ENCODE results near the gene PEAK1. TPM values are rescaled to one million over a fixed set of nuclear protein-coding genes. Genes with fewer than 3 reads are reported as not detected.

PEAK1 gene
- total RNA-seq, 1 donor from 2014 or later: 60.0 TPM

DNA sequence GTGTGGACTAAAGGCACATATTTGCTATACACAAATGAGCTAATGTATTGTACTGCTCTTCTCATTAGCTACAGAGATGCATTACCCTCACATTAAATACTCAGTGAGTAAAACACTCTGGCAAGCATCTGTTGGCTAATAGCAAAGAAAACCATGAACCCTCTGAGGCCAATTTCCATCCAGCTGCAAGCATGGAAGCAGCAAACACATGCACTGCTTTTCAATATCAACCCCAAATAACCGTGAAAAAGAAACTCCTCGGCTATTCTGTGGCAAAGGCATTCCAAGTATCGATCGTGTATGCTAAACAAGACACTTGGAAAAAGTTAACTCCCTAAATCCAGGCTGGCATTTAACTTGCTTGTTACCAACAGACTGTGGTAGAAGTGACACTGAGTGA, 67.0 kb downstream of the PEAK1 start:
- no peak overlapping the region for H3K4me3 ChIP-seq (ENCODE audit: low read length in 3 of 3)
- H3K4me1 ChIP-seq (ENCODE audit: control insufficient read depth in 3 of 3, insufficient read depth in 3 of 3, low read length in 3 of 3): peaks cover 8 to 15% (median 9%) of the 10 kb centered on the region in 3 donors

GRCh38 chr15:77350792-77351191, 69.1 kb downstream of the PEAK1 start:
- no peak overlapping the region for H3K9ac ChIP-seq (ENCODE audit: low read depth in 1 of 3, low read length in 3 of 3)
- peaks cover 8 to 12% (median 9%) of the 10 kb centered on the region in 3 donors for H3K4me1 ChIP-seq (ENCODE audit: control insufficient read depth in 3 of 3, insufficient read depth in 3 of 3, low read length in 3 of 3)
- no peaks in the 10 kb centered on the region for H3K36me3 ChIP-seq (ENCODE audit: control insufficient read depth in 3 of 3, insufficient read depth in 3 of 3, low read length in 3 of 3)
- H3K27me3 ChIP-seq (ENCODE audit: control insufficient read depth in 3 of 3, insufficient read depth in 3 of 3, low read length in 3 of 3): no peaks in the 10 kb centered on the region
- no peak overlapping the region for H3K27ac ChIP-seq (ENCODE audit: low read depth, low read length)
- no peak overlapping the region for H3K4me3 ChIP-seq (ENCODE audit: low read length in 3 of 3)
- no peaks in the 10 kb centered on the region for H3K9me3 ChIP-seq (ENCODE audit: control insufficient read depth in 3 of 3, low read length in 3 of 3)

More for the DNA sequence above, 67.0 kb downstream of the PEAK1 start:
- Histone ChIP-seq H3K36me3 (ENCODE audit: control insufficient read depth in 3 of 3, insufficient read depth in 3 of 3, low read length in 3 of 3) (no peaks in the 10 kb centered on the region), H3K27me3 (ENCODE audit: control insufficient read depth in 3 of 3, insufficient read depth in 3 of 3, low read length in 3 of 3) (no peaks in the 10 kb centered on the region), H3K9ac (ENCODE audit: low read depth in 1 of 3, low read length in 3 of 3) (no peak overlapping the region), H3K9me3 (ENCODE audit: control insufficient read depth in 3 of 3, low read length in 3 of 3) (no peaks in the 10 kb centered on the region), H3K27ac (ENCODE audit: low read depth, low read length) (no peak overlapping the region)

GRCh38 chr15:77349666-77350065, 70.2 kb downstream of the PEAK1 start:
- no peaks in the 10 kb centered on the region for H3K9me3 ChIP-seq (ENCODE audit: control insufficient read depth in 3 of 3, low read length in 3 of 3)
- H3K4me1 ChIP-seq (ENCODE audit: control insufficient read depth in 3 of 3, insufficient read depth in 3 of 3, low read length in 3 of 3): peaks cover 8 to 12% (median 9%) of the 10 kb centered on the region in 3 donors
- no peak overlapping the region for H3K9ac ChIP-seq (ENCODE audit: low read depth in 1 of 3, low read length in 3 of 3)
- H3K27ac ChIP-seq (ENCODE audit: low read depth, low read length): no peak overlapping the region
- no peaks in the 10 kb centered on the region for H3K27me3 ChIP-seq (ENCODE audit: control insufficient read depth in 3 of 3, insufficient read depth in 3 of 3, low read length in 3 of 3)
- no peaks in the 10 kb centered on the region for H3K36me3 ChIP-seq (ENCODE audit: control insufficient read depth in 3 of 3, insufficient read depth in 3 of 3, low read length in 3 of 3)
- no peak overlapping the region for H3K4me3 ChIP-seq (ENCODE audit: low read length in 3 of 3)

DNA sequence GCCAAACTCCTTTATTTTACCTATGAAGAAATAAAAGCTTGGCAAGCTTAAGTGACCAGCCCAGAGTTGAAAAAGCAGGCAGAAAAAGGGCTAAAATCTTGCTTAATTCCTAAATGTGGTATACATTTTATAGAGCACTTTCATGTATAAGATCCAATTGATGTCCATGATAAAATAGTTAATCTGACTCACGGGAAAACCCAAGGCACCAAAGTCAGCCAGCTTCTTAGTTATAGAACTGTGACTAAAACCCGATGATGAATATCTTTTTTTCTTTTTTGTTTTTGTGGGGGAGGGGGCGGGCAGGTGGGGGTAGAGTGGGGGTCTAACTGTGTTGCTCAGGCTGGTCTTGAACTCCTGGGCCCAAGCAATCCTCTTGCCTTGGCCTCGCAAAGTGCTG, 71.4 kb downstream of the PEAK1 start:
- peaks cover 5 to 9% (median 6%) of the 10 kb centered on the region in 3 donors for H3K4me1 ChIP-seq (ENCODE audit: control insufficient read depth in 3 of 3, insufficient read depth in 3 of 3, low read length in 3 of 3)
- no peak overlapping the region for H3K4me3 ChIP-seq (ENCODE audit: low read length in 3 of 3)
- H3K9me3 ChIP-seq (ENCODE audit: control insufficient read depth in 3 of 3, low read length in 3 of 3): no peaks in the 10 kb centered on the region
- no peaks in the 10 kb centered on the region for H3K36me3 ChIP-seq (ENCODE audit: control insufficient read depth in 3 of 3, insufficient read depth in 3 of 3, low read length in 3 of 3)
- H3K27ac ChIP-seq (ENCODE audit: low read depth, low read length): no peak overlapping the region
- H3K9ac ChIP-seq (ENCODE audit: low read depth in 1 of 3, low read length in 3 of 3): no peak overlapping the region
- H3K27me3 ChIP-seq (ENCODE audit: control insufficient read depth in 3 of 3, insufficient read depth in 3 of 3, low read length in 3 of 3): no peaks in the 10 kb centered on the region

DNA sequence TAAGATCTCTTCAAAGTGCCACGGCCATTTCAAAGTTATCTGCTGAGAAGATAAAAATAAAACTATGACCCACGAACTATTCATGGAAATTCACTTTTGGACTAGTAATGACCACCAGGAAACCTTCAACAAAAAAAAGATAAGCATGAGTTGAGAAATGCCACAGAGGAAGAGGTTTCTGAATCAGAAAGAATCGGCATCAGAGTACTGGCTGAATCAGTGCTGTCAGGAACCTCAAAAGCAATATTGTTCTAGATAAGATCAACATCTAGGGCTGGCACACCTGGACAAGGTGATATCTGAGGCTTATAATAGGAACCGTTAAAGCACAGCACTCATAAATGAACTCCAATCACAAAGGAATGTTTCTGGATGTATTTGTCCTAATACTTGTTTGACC, 72.7 kb downstream of the PEAK1 start:
- no peak overlapping the region for H3K4me3 ChIP-seq (ENCODE audit: low read length in 3 of 3)
- no peaks in the 10 kb centered on the region for H3K36me3 ChIP-seq (ENCODE audit: control insufficient read depth in 3 of 3, insufficient read depth in 3 of 3, low read length in 3 of 3)
- no peaks in the 10 kb centered on the region for H3K27me3 ChIP-seq (ENCODE audit: control insufficient read depth in 3 of 3, insufficient read depth in 3 of 3, low read length in 3 of 3)
- H3K27ac ChIP-seq (ENCODE audit: low read depth, low read length): no peak overlapping the region
- no peak overlapping the region for H3K9ac ChIP-seq (ENCODE audit: low read depth in 1 of 3, low read length in 3 of 3)
- H3K4me1 ChIP-seq (ENCODE audit: control insufficient read depth in 3 of 3, insufficient read depth in 3 of 3, low read length in 3 of 3): peaks cover 2 to 8% (median 3%) of the 10 kb centered on the region in 3 donors
- no peaks in the 10 kb centered on the region for H3K9me3 ChIP-seq (ENCODE audit: control insufficient read depth in 3 of 3, low read length in 3 of 3)

DNA sequence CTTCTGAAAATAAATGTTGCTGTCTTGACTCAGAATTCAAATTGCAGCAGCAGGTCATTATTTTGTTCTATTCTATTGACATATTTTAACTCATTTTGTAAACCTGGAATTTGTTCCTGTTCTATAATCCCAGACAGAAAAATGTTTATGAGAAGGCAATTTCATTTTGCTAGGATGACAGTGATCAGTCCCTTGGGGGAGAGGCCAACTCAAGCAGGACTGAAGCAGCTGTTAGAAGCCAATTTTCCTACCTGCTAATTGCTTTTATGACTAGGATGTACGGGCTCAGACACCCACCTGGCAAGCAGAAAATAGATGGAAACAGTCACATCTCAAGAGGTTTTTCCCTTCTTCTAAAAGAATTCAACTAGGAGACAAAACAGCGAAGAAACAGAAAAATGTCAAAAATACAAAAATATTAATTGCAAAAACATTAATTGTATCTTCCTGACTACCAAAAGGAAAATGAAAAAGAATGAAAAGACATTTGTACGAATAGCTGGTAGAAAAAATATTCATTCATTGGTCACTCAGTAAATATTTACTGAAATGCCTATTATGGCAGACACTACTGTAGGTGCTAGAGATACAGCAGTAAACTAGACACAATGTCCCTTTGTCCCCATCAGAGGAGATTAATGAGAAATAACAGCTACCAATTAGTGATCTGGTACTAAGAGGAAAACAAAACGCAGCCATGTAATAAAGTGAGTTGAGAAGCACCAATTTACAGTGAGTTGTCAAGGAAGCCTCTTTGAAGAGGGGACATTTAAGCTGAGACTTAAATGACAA, 73.5 kb downstream of the PEAK1 start:
- Histone ChIP-seq H3K27ac (ENCODE audit: low read depth, low read length) (no peak overlapping the region), H3K4me1 (ENCODE audit: control insufficient read depth in 3 of 3, insufficient read depth in 3 of 3, low read length in 3 of 3) (peaks cover 2 to 8% (median 4%) of the 10 kb centered on the region in 3 donors), H3K4me3 (ENCODE audit: low read length in 3 of 3) (no peak overlapping the region), H3K36me3 (ENCODE audit: control insufficient read depth in 3 of 3, insufficient read depth in 3 of 3, low read length in 3 of 3) (no peaks in the 10 kb centered on the region), H3K27me3 (ENCODE audit: control insufficient read depth in 3 of 3, insufficient read depth in 3 of 3, low read length in 3 of 3) (no peaks in the 10 kb centered on the region), H3K9ac (ENCODE audit: low read depth in 1 of 3, low read length in 3 of 3) (no peak overlapping the region), H3K9me3 (ENCODE audit: control insufficient read depth in 3 of 3, low read length in 3 of 3) (no peaks in the 10 kb centered on the region)

DNA sequence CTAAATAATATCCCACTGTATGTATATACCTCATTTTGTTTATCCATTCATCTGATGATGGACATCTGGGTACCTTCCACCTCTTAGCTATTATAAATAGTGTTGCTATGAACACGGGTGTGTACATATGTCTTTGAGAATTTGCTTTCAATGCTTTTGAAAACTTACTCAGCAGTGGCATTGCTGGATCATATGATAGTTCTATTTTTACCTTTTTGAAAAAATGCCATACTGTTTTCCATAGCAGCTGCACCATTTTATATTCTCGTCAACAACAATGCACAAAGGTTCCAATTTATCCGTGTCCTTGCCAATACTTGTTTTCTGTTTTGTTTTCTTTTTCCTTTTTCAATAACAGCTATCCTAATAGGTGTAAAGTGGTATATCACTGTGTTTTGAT, 77.1 kb downstream of the PEAK1 start:
- peak overlapping the region in 2 of 3 donors; percentile 29 to 34 for H3K4me3 ChIP-seq (ENCODE audit: low read length in 3 of 3)
- H3K27me3 ChIP-seq (ENCODE audit: control insufficient read depth in 3 of 3, insufficient read depth in 3 of 3, low read length in 3 of 3): no peaks in the 10 kb centered on the region
- no peaks in the 10 kb centered on the region for H3K36me3 ChIP-seq (ENCODE audit: control insufficient read depth in 3 of 3, insufficient read depth in 3 of 3, low read length in 3 of 3)
- H3K9me3 ChIP-seq (ENCODE audit: control insufficient read depth in 3 of 3, low read length in 3 of 3): no peaks in the 10 kb centered on the region
- no peak overlapping the region for H3K9ac ChIP-seq (ENCODE audit: low read depth in 1 of 3, low read length in 3 of 3)
- peak overlapping the region; percentile 58 for H3K27ac ChIP-seq (ENCODE audit: low read depth, low read length)
- H3K4me1 ChIP-seq (ENCODE audit: control insufficient read depth in 3 of 3, insufficient read depth in 3 of 3, low read length in 3 of 3): peaks cover 2 to 8% (median 4%) of the 10 kb centered on the region in 3 donors

- Histone ChIP-seq H3K4me1 (ENCODE audit: control insufficient read depth in 3 of 3, insufficient read depth in 3 of 3, low read length in 3 of 3) (peaks cover 6 to 13% (median 9%) of the 10 kb centered on the region in 3 donors), H3K9ac (ENCODE audit: low read depth in 1 of 3, low read length in 3 of 3) (no peak overlapping the region)
These were observed 79.7 kb downstream of the PEAK1 start for GRCh38 chr15:77340245-77340644.

DNA sequence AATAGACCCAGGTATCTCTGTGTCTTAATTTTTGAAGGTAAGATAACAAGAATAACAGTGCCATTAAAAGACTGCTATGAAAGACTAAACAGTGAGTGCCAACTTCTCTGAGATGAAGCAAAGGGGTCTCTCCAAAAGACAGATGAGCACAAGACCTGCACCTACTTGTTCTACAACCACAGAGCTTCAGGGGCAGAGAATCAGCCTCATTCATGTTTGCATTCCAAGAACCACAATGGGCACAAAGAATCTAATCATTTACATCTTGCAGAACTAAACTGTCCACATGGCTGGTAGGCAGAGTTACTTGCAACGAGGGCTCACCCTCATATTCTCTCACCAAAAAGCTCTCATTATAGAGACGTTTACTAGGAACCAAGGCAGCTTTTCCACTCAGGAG, 83.9 kb downstream of the PEAK1 start:
- Histone ChIP-seq H3K9me3 (ENCODE audit: control insufficient read depth in 3 of 3, low read length in 3 of 3) (no peaks in the 10 kb centered on the region), H3K4me3 (ENCODE audit: low read length in 3 of 3) (no peak overlapping the region), H3K4me1 (ENCODE audit: control insufficient read depth in 3 of 3, insufficient read depth in 3 of 3, low read length in 3 of 3) (peaks cover 7 to 10% (median 8%) of the 10 kb centered on the region in 3 donors), H3K9ac (ENCODE audit: low read depth in 1 of 3, low read length in 3 of 3) (no peak overlapping the region), H3K27me3 (ENCODE audit: control insufficient read depth in 3 of 3, insufficient read depth in 3 of 3, low read length in 3 of 3) (no peaks in the 10 kb centered on the region), H3K36me3 (ENCODE audit: control insufficient read depth in 3 of 3, insufficient read depth in 3 of 3, low read length in 3 of 3) (no peaks in the 10 kb centered on the region), H3K27ac (ENCODE audit: low read depth, low read length) (no peak overlapping the region)

More at GRCh38 chr15:77340245-77340644, 79.7 kb downstream of the PEAK1 start:
- Histone ChIP-seq H3K4me3 (ENCODE audit: low read length in 3 of 3) (no peak overlapping the region), H3K9me3 (ENCODE audit: control insufficient read depth in 3 of 3, low read length in 3 of 3) (no peaks in the 10 kb centered on the region), H3K27me3 (ENCODE audit: control insufficient read depth in 3 of 3, insufficient read depth in 3 of 3, low read length in 3 of 3) (no peaks in the 10 kb centered on the region), H3K36me3 (ENCODE audit: control insufficient read depth in 3 of 3, insufficient read depth in 3 of 3, low read length in 3 of 3) (no peaks in the 10 kb centered on the region), H3K27ac (ENCODE audit: low read depth, low read length) (no peak overlapping the region)

GRCh38 chr15:77335298-77335697, 84.6 kb downstream of the PEAK1 start:
- no peaks in the 10 kb centered on the region for H3K9me3 ChIP-seq (ENCODE audit: control insufficient read depth in 3 of 3, low read length in 3 of 3)
- no peak overlapping the region for H3K4me3 ChIP-seq (ENCODE audit: low read length in 3 of 3)
- H3K27ac ChIP-seq (ENCODE audit: low read depth, low read length): no peak overlapping the region
- H3K9ac ChIP-seq (ENCODE audit: low read depth in 1 of 3, low read length in 3 of 3): no peak overlapping the region
- peaks cover 7 to 10% (median 8%) of the 10 kb centered on the region in 3 donors for H3K4me1 ChIP-seq (ENCODE audit: control insufficient read depth in 3 of 3, insufficient read depth in 3 of 3, low read length in 3 of 3)
- H3K27me3 ChIP-seq (ENCODE audit: control insufficient read depth in 3 of 3, insufficient read depth in 3 of 3, low read length in 3 of 3): no peaks in the 10 kb centered on the region
- no peaks in the 10 kb centered on the region for H3K36me3 ChIP-seq (ENCODE audit: control insufficient read depth in 3 of 3, insufficient read depth in 3 of 3, low read length in 3 of 3)

Measured in skeletal muscle tissue (tissue), 4 donors.